Hematopoietic multipotent progenitor cell treated with erythropoietin and hydrocortisone succinate and interleukin-3 and kit ligand, for 17 days (in vitro differentiated cells): ENCODE results near the gene FKBP6.
"Not testable (repeated sequence)": the region's sequence is repeated elsewhere in the genome, so short reads cannot be mapped to it uniquely, and the experiment has no call there.

Experiments used
- DNase-seq: peaks from one replicate; pipeline ENCODE4 v3.0.0-alpha.2; 2015; ENCODE audit warnings: low spot score

Gene FKBP6

GRCh38 chr7:73327922-73328321 is at the start of gene FKBP6, which contains the start of gene TRIM50:
TSS of gene FKBP6 (plus strand) at chr7:73328161. CDS start at chr7:73328429, 268 bp downstream.
TSS of gene TRIM50 (minus strand) at chr7:73328082. CDS start at chr7:73324787, 3,295 bp downstream.
- DNase-seq: not testable (repeated sequence)

GRCh38 chr7:73297235-73297634 is 30.7 kb upstream of the FKBP6 start:
- DNase-seq: not testable (repeated sequence)

GRCh38 chr7:73297706-73298105 is 30.3 kb upstream of the FKBP6 start:
- not testable (repeated sequence) for DNase-seq

GRCh38 chr7:73299812-73300211 is 28.1 kb upstream of the FKBP6 start:
- DNase-seq: not testable (repeated sequence)

- not testable (repeated sequence) for DNase-seq
Observed at GRCh38 chr7:73301108-73301507, 26.9 kb upstream of the FKBP6 start.

GRCh38 chr7:73302846-73303245 is 25.1 kb upstream of the FKBP6 start:
- DNase-seq: not testable (repeated sequence)

- no peak for DNase-seq
Observed at GRCh38 chr7:73303546-73303945, 24.4 kb upstream of the FKBP6 start.

- DNase-seq: no peak
Observed at GRCh38 chr7:73304071-73304470, 23.9 kb upstream of the FKBP6 start.

GRCh38 chr7:73304612-73305387 is 23.2 kb upstream of the FKBP6 start:
- DNase-seq: not testable (repeated sequence)

- DNase-seq: no peak
Observed at GRCh38 chr7:73307436-73307835, 20.5 kb upstream of the FKBP6 start.

GRCh38 chr7:73308074-73308664 is 19.8 kb upstream of the FKBP6 start:
- DNase-seq: no peak

- peak; percentile 53 for DNase-seq
Observed at GRCh38 chr7:73308665-73309214, 19.2 kb upstream of the FKBP6 start, which contains the start of gene NSUN5. TSS of gene NSUN5 (minus strand) at chr7:73308826. CDS start at chr7:73308790, 36 bp downstream.

- not testable (repeated sequence) for DNase-seq
Observed at GRCh38 chr7:73311421-73311820, 16.5 kb upstream of the FKBP6 start.

- DNase-seq: no peak
Observed at GRCh38 chr7:73312831-73313520, 15.0 kb upstream of the FKBP6 start.

- DNase-seq: no peak
Observed at GRCh38 chr7:73313521-73313906, 14.4 kb upstream of the FKBP6 start.

GRCh38 chr7:73314271-73314670 is 13.7 kb upstream of the FKBP6 start:
- no peak for DNase-seq

GRCh38 chr7:73316521-73316920 is 11.4 kb upstream of the FKBP6 start:
- no peak for DNase-seq

- DNase-seq: not testable (repeated sequence)
Observed at GRCh38 chr7:73318656-73319204, 9.2 kb upstream of the FKBP6 start.

- DNase-seq: not testable (repeated sequence)
Observed at GRCh38 chr7:73319541-73319940, 8.4 kb upstream of the FKBP6 start.

- not testable (repeated sequence) for DNase-seq
Observed at GRCh38 chr7:73320009-73320408, 8.0 kb upstream of the FKBP6 start.

GRCh38 chr7:73323434-73324080 is 4.4 kb upstream of the FKBP6 start:
- DNase-seq: not testable (repeated sequence)
